HG03354 (cell line): Measurements from ENCODE around the gene COX6A2.
"Not testable (repeated sequence)": the region's sequence is repeated elsewhere in the genome, so short reads cannot be mapped to it uniquely, and the experiment has no call there.

Source experiments
- ATAC-seq: cut with Tn5 transposase; IDR thresholded peaks from one replicate; pipeline ENCODE4 v1.9.1; 2021; ENCODE audit warnings: mild to moderate bottlenecking; ENCODE audit not compliant: unreplicated experiment, poor library complexity, severe bottlenecking

Gene COX6A2

DNA sequence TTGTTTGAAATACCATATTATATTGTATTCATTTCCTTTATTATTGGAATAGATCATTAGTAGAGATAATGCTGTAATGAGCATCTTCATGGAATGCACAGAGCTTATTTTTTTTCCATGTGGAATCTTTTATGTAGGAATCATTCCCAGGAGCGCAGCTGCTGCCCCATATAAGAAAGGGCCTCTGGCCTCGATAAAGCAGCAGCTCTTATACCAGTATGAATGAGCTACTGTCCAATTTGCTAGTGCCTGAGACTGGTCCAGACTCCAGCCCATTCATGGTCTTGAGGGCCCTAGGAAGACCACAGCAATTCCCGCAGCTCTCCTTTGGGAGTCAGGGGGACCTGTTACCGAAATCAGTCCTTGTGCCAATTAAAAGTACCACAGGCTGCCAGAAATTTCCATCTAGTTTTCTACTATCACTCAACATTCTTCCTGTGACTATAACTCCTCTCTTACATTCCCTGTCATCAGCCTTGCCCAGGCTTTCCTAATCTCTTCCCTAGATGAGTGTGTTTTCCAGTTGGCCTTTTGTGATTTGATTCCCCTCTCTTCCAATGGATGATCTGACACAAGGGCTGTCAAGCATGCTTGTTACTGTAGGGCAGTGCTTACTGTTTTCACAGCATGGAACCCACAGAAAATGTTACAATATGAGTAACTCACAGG is 12.5 kb upstream of the COX6A2 start:
- no peak for ATAC-seq

DNA sequence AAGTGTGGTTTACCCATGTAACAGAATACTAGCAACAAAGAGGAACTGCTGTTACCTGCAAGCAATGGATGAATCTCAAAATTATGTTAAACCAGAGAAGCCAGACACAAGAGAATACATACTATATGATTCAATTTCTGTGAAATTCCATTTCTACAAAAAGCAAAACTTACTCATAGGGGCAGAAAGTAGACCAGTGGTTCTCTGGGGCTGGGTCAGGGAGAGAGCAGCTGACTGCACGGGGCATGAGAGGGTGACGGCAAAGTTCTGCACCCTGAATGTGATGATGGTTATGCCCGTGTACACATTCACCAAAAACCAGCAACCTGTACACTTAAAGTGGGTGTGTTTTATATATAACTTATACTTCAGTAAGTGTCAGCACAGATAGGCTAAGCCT is 11.4 kb upstream of the COX6A2 start:
- ATAC-seq: no peak

DNA sequence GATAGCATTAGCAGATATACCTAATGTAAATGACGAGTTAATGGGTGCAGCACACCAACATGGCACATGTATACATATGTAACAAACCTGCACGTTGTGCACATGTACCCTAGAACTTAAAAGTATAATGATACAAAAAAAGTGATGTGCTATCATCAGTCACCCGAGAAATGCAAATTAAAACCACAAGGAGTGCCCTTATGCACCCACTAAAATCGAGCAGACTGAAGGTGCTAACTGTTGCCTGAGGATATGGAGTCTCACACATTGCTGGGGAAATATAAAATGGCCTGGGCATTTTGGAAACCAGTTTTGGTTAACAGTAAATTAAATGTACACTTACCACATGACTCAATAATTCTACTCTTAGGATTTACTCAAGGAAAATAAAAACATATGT is 10.9 kb upstream of the COX6A2 start:
- not testable (repeated sequence) for ATAC-seq

DNA sequence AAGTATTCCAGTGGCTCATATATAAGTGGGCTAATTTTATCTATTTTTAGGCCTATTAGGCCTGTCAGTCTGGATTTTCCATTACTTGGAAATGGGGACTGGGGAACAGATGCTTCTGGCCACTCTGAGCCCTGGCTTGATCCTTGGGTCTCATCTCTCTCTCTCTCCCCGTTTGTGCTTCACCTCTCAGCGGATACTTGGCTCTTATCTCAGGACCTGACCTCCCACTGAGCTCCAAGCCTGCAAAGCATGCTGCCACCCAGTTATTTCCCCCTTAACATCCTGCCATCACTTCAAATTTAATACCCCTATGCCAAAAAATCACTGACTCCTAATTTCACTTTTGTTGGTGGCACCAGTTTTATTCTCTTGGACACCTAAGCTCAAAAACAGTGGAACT is 10.3 kb upstream of the COX6A2 start:
- no peak for ATAC-seq

DNA sequence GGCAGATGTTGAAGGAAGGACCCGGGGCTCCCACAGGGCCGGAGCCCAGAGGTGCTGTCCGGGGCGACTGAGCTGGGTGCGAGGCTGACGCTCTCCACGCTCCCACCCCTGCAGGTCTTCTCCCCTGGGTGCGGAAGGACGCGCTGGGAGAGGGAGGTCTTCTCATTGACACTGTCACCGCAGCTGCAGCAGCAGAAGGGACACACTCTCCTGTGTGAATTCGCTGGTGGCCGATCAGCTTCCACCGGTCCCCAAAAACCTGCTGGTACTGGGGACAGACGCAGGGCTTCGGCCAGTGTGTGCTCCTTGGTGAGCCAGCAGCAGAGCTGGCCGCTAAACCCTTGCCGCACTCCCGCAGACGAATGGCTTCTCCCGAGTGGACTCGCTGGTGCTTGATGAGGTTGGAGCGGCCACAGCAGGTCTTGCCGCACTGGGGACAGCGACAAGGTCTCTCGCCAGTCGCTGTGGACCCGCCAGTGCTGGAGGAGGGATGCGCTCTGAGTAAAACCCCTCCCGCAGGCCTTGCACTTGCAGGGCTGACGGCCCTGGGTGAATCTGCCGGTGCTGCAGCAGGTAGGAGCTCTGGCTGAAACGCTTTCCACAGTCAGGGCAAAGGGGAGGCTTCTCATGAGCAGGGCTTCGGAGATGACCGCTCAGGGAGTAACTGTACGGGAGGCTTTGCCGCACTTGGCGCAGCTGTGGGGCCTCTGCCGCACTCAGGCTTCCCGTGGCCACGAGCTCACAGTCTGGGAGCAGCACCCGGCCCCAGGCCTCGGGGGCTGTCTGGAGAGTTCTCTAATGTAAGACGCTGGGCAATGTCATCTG is 8.3 kb upstream of the COX6A2 start:
- no peak for ATAC-seq

DNA sequence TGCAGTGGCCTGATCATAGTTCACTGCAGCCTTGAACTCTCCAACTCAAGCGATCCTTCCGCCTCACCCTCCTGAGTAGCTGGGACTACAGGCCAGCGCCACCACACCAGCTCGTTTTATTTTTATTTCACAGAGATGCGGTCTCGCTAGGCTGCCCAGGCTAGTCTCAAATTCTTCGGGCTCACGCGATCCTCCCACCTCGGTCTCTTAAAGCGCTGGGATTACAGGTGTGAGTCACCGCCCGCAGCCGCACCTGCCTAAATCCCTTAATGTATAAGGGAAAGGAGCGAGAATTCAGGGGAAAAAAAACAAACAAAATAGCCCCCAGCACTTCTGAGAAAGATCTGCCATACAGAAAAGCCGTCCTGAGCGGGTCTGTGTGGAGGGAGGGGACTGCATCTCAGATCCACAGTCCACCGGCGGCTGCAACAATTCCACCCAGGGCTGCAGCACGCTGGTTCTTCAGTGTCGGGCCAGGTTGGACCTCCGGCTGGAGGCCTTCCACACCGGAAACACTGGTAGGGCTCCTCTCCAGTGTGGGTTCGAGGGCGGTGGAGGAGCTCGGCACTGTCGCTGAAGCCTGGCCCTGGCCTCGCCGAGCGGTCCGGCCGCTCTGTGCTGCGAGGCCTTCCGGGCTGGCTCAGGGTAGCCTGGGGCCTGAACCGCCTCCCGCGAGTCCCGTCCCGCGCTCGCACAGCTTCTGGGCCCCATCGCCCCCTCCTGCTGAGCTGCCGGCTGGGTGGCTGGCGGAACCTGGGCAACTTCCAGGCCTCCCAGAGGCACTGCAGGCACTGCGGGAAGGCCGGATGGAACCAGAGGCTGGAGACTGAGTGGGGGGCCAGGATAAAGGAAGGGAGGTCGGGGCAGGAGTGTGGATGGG is 7.4 kb upstream of the COX6A2 start:
- no peak for ATAC-seq

DNA sequence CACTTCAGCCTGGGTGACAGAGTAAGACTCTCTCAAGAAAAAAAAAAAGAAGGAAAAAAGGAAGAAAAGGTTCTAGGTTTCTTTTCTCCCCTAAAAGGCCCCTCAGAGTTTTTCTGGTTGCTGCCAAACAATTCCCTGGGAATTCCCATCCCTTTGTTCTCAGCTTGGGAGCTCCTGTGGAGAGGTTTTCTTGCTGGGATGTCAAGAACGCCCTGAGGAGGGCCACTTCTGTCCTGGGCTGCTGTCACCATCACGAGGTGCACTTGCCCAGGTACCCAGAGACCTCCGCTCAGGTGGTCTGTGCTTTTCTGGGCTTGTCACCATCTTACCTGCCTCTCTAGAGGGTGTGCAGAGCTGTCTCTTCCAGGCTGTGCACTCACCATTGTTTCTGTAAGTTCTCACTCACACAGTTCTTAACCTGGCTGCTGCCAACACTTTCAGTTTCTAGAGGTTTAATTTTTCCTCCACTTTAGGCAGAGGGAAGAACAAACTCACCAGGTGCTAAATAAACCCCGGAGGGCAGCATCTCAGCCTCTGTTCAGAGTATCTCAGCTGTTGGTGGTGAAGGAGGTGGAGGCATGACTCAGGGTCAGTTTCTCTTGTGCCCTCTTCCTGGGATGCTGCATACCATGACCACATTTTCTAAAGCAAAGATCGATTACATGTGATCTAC is 2.4 kb upstream of the COX6A2 start:
- ATAC-seq: no peak

DNA sequence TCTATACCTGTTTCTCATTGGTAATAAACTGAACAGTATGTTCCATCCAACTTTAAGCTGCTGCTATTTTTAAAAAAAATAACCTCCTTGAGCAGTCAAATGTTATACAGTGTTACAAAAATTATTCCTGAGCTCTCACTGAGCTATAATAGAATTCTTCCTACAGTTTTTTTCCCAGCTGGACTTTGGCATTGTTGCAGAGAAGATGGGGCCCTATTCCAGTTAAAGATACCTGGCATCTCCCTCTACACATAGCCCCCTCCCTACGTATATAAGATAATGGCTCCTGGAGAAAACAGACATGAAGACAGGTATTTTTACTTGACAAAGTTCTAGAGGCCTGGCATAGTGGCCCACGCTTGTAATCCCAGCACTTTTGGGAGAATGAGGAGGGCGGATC is 1.6 kb upstream of the COX6A2 start:
- ATAC-seq: no peak

DNA sequence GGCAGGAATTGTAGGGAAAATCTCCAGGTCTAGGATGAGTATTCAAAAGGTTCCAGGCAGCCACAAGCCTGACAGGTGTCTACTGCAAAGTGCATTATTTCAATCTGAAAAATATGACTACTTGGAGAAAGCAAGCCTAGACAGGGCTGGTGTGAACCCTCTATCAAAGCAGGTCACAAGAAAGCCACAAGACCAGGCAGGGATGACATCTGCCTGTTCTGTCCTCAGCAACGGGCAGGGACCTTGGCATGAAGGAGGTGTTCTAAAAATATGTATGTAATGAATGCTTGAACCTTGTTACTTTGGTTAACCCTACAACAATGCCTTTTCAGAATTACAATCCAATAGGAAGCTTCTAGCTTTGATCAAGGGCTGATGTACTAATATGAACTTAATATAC is 1.2 kb upstream of the COX6A2 start:
- ATAC-seq: no peak

DNA sequence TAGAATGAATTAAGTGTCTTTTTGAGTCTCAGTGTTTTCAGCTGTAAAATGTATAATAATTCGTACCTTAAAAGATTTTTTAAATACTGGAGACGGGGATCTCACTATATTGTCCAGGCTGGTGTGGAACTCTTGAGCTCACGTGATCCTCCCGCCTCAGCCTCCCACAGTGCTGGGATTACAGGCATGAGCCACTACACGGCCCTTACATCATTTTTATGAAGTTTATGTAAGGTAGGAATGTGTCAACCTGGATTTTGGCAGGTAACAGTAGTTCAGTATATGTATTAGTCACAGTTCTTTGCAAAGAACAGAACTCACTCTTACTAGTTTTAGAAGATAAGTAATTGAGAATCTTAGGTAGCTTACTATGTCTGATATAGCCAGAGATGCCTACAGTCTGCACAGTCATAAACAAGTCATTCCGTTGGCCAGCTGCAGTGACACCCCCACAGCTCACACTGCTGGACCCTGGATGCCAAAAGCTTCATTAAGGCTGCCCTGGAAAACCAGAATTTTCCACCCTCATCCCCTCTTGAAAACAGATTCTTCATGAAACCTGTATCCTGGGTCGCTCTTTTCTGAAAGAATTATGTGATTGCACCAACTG is 583 bp upstream of the COX6A2 start:
- no peak for ATAC-seq

DNA sequence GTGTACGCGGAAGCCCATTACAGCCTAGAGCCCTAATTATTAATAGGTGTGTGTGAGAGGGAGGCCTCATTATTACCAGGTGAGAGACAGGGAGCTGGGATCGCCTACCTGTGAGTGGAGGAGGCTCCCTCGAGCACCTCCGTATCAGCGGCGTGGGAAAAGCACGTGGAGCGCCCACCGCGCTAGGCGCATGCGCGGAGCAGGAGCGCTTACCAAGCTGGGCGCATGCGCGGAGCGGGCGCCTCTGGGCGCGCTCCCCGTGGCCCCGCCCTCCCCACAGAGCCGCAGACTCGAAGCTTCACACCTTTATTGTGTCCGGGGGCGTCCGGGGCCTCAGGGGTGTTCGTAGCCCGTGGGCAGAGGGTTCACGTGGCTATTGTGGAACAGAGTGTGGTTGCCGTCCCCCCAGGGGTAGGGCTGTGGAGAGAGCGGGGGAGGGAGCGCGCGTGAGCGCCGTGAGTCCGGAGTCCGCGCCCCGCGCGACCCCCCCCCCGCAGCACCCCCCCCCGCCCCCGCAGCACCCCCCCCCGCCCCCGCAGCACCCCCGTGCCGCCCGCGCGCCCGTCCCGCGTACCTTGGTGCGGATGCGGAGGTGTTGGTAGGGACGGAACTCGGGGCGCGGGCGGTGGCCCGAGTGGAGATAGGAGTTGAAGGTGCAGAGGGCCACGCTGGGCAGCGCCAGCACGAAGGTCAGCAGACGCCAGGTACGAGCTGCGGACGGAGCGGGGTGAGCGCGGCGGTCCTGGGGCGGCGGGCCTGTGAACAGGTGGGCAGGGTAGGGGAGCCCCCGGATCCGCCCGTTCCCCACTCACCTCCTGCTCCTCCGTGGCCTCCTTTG is 500 bp downstream of the COX6A2 start:
- no peak for ATAC-seq

DNA sequence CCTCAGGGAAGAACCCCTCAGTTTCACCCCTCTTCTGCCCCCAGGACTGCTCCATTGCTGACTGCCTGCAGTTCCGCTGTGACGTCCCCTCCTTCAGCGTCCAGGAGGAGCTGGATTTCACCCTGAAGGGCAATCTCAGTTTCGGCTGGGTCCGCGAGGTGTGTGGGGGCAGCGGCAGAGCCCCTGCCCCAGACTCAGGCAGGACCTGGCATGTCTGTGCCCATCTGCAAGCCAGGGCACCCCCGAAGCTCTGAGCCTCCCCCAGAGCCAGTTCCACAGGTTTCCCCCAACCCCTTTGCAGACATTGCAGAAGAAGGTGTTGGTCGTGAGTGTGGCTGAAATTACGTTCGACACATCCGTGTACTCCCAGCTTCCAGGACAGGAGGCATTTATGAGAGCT is 4.4 kb downstream of the COX6A2 start:
- ATAC-seq: no peak

DNA sequence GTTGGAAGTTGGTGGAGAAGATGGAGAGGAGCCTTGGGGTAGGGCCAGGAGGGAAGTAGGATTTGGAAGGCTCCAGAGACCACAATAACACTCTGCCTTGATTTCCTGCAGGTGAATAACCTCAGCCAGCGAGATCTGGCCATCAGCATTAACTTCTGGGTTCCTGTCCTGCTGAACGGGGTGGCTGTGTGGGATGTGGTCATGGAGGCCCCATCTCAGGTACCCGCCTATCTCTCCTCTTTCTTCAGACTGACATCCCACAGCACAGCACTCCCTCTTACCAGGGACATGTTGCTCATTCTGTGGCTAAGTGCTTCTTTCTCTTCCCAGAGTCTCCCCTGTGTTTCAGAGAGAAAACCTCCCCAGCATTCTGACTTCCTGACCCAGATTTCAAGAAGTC is 4.9 kb downstream of the COX6A2 start:
- ATAC-seq: no peak

DNA sequence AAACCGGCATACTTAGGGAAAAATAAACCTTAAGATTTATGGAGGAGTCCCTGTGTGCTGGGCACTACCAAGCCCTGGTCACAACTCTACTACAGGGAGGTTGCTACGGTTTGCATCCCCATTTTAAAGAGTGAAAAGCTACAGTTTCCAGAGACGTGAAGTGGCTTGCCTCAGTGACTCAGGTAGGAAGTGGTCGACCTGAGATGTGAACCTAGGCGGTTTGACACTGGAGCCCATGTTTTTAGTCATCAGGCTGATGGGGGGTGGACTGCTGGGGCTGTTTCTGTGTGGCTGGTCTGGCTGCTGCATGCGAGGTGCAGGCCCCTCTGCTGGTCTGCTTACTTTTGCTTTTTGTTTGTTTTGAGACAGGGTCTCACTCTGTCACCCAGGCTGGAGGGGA is 6.6 kb downstream of the COX6A2 start:
- no peak for ATAC-seq

DNA sequence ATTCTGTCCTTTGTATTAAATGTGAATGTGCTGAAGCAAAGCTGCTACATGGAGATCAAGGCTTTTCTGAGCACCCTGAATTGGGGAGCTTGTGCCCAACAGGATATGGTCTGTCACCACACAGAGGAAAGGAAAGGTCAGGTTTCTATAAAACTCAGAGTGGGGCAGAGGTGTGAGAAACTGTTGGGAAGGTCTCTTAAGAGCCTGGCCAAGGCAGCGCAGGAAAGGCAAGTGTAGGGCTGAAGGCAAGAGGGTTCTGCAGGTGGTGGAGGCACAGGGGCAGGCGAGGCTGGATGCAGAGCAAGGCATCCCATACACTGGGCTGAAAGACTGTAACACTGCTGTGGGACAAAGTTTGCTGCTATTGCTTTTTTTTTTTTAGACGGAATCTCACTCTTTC is 8.1 kb downstream of the COX6A2 start:
- ATAC-seq: no peak

DNA sequence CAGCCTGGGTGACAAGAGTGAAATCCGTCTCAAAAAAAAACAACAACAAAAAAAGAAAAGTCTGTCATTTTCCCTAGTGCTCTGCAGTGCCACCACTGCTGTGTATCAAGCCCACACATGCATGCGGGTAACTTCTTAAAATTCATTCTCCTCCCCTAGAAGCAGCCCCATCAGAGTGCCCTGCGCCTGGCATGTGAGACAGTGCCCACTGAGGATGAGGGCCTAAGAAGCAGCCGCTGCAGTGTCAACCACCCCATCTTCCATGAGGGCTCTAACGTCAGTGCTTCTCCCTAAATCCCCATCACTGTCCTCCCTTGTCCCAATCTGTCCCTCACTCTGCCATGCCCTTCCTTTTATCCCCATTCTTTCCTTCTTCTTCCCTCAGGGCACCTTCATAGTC is 10.2 kb downstream of the COX6A2 start:
- no peak for ATAC-seq

DNA sequence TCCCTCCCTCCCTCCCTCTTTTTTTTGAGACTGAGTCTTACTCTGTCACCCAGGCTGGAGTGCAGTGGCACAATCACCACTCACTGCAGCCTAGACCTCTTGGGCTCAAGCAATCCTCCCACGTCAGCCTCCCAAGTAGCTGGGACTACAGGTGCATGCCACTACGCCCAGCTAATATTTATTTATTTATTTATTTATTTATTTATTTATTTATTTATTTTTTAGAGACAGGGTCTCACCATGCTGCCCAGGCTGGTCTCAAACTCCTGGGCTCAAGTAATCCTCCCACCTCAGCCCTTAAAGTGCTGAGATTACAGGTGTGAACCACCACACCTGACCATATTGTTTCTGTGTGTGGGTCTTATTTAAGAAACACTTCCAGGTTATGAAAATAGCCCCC is 11.1 kb downstream of the COX6A2 start:
- not testable (repeated sequence) for ATAC-seq

DNA sequence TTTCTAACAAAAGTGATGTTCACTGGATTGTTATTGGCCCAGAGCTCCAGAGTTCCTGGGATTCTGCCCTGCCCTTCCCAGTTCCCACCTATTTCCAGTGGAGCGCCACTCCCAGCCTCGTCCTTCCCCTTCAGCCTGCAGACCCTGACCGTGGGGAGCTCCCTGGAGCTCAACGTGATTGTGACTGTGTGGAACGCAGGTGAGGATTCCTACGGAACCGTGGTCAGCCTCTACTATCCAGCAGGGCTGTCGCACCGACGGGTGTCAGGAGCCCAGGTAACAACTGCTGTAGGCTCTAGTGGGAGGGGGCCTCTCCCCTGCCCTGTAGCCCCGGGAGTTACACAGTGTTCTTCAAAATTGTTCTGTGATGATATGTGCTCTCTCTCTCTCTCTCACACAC is 11.8 kb downstream of the COX6A2 start:
- ATAC-seq: no peak

DNA sequence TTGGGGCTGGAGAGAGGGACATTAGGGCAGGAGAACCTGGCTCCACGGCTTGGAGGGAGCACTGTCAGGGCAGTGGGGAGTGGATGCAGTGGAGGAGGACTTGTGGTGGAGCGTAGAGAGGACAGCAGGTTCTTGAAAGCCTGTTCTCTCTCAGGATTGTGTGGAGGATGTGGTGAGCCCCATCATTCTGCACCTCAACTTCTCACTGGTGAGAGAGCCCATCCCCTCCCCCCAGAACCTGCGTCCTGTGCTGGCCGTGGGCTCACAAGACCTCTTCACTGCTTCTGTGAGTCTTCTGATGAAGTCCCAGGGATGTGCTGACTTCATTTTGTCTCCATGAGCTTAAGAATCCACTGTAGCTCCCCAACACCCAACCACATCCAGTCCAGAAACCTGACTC is 13.5 kb downstream of the COX6A2 start:
- no peak for ATAC-seq
